Measurements from ENCODE around the gene ALPK1. TPM values are rescaled to one million over a fixed set of nuclear protein-coding genes. Genes with fewer than 3 reads are reported as not detected.

The ALPK1 gene
- total RNA-seq, 3 donors from 2014 or later = 2.6 to 4.0 (median 3.6) TPM

GRCh38 chr4:112328734-112329130 lies 31.6 kb downstream of the ALPK1 start:
- Mint-ChIP-seq H3K27me3 (ENCODE audit: low read depth) (no peaks in the 10 kb centered on the region), H3K4me1 (ENCODE audit: low read depth) (peaks cover 5% of the 10 kb centered on the region), H3K4me3 (no peak overlapping the region), H3K36me3 (ENCODE audit: insufficient read depth) (peaks cover 7% of the 10 kb centered on the region), H3K9me3 (no peaks in the 10 kb centered on the region)
- ATAC-seq (no peak), DNase-seq (no peak)

- ATAC-seq (no peak), DNase-seq (no peak)
- Mint-ChIP-seq H3K9me3 (no peaks in the 10 kb centered on the region), H3K4me3 (no peak overlapping the region), H3K4me1 (ENCODE audit: low read depth) (peaks cover 5% of the 10 kb centered on the region), H3K27me3 (ENCODE audit: low read depth) (no peaks in the 10 kb centered on the region), H3K36me3 (ENCODE audit: insufficient read depth) (peaks cover 7% of the 10 kb centered on the region)
Observed at GRCh38 chr4:112329672-112330375, 32.7 kb downstream of the ALPK1 start.

DNA sequence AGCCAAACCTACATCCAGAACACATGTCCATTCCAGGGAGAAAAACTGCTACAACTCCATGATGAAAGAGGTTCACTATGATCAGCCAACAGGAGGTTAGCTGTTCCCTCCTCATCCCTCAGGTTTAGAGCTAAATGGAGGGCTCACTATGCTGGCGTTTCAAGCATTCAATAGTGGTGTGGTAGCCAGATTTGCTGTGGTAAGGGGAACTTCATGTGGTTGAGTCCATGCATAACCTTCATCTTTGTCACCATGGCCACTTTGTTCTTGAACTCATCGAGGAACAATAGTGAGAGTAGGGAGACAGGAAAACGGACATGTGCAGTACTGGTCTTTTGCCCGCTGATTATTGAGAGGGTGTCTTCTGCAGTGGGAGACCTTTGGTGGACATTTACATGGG lies 33.8 kb downstream of the ALPK1 start:
- ATAC-seq (no peak), DNase-seq (no peak)
- peaks cover 7% of the 10 kb centered on the region for H3K36me3 Mint-ChIP-seq (ENCODE audit: insufficient read depth)
- H3K9me3 Mint-ChIP-seq = no peaks in the 10 kb centered on the region
- no peak overlapping the region for H3K4me3 Mint-ChIP-seq
- no peaks in the 10 kb centered on the region for H3K27me3 Mint-ChIP-seq (ENCODE audit: low read depth)
- peaks cover 5% of the 10 kb centered on the region for H3K4me1 Mint-ChIP-seq (ENCODE audit: low read depth)

DNA sequence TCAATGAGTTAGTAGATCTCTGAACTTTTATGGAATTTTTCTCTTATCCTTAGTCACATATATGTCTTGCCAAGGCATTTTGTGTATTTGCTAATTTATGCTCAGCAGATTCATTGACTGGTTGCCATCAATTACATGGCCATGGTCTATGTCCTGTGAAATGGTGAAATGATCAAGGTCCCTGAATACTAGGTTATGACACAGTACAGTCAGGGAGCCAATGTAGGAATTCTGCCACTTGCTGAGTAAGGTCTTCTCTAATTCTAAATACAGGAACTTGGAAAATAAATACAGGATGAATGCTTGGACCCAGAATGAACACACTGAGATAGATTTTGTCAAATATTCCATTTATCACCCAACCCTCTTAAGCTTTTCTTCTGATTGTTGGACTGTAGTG lies 35.2 kb downstream of the ALPK1 start:
- H3K4me1 Mint-ChIP-seq (ENCODE audit: low read depth) = peaks cover 5% of the 10 kb centered on the region
- no peaks in the 10 kb centered on the region for H3K9me3 Mint-ChIP-seq
- no peak for DNase-seq
- H3K4me3 Mint-ChIP-seq = no peak overlapping the region
- no peak for ATAC-seq
- H3K27me3 Mint-ChIP-seq (ENCODE audit: low read depth) = no peaks in the 10 kb centered on the region
- peaks cover 5% of the 10 kb centered on the region for H3K36me3 Mint-ChIP-seq (ENCODE audit: insufficient read depth)

- Mint-ChIP-seq H3K27me3 (ENCODE audit: low read depth) (no peaks in the 10 kb centered on the region), H3K36me3 (ENCODE audit: insufficient read depth) (peaks cover 5% of the 10 kb centered on the region), H3K4me1 (ENCODE audit: low read depth) (no peaks in the 10 kb centered on the region), H3K4me3 (no peak overlapping the region), H3K9me3 (no peaks in the 10 kb centered on the region)
- no peak for DNase-seq
- no peak for ATAC-seq
Observed at GRCh38 chr4:112340023-112340422, 42.9 kb downstream of the ALPK1 start.

- ATAC-seq (no peak), DNase-seq (no peak)
- Mint-ChIP-seq H3K4me1 (ENCODE audit: low read depth) (no peaks in the 10 kb centered on the region), H3K36me3 (ENCODE audit: insufficient read depth) (peaks cover 5% of the 10 kb centered on the region), H3K4me3 (no peak overlapping the region), H3K27me3 (ENCODE audit: low read depth) (no peaks in the 10 kb centered on the region), H3K9me3 (no peaks in the 10 kb centered on the region)
Observed at GRCh38 chr4:112341033-112341432, 43.9 kb downstream of the ALPK1 start.

GRCh38 chr4:112343330-112344080 lies 46.3 kb downstream of the ALPK1 start:
- DNase-seq (no peak), ATAC-seq (no peak)
- peaks cover 5% of the 10 kb centered on the region for H3K36me3 Mint-ChIP-seq (ENCODE audit: insufficient read depth)
- H3K27me3 Mint-ChIP-seq (ENCODE audit: low read depth) = no peaks in the 10 kb centered on the region
- no peak overlapping the region for H3K4me3 Mint-ChIP-seq
- H3K4me1 Mint-ChIP-seq (ENCODE audit: low read depth) = no peaks in the 10 kb centered on the region
- no peaks in the 10 kb centered on the region for H3K9me3 Mint-ChIP-seq

DNA sequence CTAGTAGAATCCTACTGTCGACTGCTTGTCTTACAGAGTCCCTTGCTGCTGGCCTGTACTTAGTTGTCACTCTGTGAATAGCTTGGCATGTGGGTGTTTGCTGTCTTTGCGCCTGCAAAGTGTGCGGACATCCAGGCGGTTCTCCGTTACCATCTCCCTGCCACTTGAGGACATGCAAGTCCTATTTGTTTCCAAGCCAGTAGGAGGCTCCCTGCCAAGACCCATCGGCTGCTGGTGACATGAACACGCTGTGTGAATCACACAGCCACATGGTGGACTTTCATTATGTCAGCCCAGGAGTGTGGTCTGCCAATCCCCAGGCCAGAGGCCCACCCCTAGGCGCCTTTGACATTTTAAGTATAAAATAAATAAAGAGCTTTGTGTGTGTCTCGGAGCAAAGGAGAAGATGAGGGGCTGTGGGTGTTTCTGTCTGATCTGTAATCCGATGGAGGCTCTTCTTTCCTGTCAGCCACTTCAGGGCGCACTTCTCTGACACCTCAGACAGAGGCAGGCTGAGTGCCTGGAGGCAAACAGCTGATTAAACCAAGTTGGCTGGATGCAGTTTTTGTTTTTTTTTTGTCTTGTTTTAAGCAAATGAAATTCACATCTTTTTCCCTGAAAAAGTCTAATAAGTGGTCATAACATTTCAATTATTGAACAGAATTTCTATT lies 51.5 kb downstream of the ALPK1 start:
- no peaks in the 10 kb centered on the region for H3K27me3 Mint-ChIP-seq (ENCODE audit: low read depth)
- H3K36me3 Mint-ChIP-seq (ENCODE audit: insufficient read depth) = peaks cover 4% of the 10 kb centered on the region
- no peak overlapping the region for H3K4me3 Mint-ChIP-seq
- no peaks in the 10 kb centered on the region for H3K9me3 Mint-ChIP-seq
- no peaks in the 10 kb centered on the region for H3K4me1 Mint-ChIP-seq (ENCODE audit: low read depth)
- no peak for ATAC-seq
- DNase-seq = no peak

DNA sequence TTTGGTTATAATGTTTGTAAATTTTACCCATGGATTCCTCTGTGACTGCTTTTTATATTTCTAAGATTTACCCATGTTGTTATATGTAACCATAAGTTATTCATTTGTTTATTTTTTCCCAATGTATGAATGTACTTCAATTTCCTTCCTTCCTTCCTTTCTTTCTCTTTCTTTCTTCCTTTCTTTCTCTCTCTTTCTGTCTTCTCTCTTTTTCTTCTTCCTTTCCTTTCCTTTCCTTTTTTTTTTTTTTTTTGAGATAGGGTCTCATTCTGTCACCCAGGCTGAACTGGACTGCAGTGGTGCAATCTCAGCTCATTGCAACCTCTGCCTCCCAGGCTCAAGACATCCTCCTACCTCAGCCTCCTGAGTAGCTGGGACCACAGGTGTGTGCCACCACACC lies 55.6 kb downstream of the ALPK1 start:
- DNase-seq (no peak), ATAC-seq (no peak)
- H3K36me3 Mint-ChIP-seq (ENCODE audit: insufficient read depth) = peaks cover 11% of the 10 kb centered on the region
- no peak overlapping the region for H3K4me3 Mint-ChIP-seq
- H3K4me1 Mint-ChIP-seq (ENCODE audit: low read depth) = no peaks in the 10 kb centered on the region
- H3K27me3 Mint-ChIP-seq (ENCODE audit: low read depth) = no peaks in the 10 kb centered on the region
- no peaks in the 10 kb centered on the region for H3K9me3 Mint-ChIP-seq

DNA sequence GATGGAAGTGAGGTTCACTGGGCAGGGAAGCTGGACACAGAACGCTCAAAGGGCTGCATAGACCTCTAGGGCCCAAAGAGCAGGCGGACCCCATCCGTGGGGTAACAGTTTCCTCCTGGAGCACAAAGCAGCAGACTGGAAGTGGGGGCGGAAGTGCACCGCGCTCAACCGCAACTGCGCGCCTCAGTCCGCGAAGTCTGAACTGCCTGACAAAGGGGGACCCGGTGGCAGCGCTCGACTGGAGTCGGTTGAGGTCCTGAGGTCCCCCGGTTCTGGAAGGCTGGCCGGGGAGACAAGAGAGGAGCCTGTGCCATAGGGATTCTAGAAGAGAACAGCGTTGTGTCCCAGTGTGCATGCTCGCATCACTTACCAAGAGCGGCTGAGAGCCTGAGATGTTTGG lies 58.5 kb downstream of the ALPK1 start:
- no peak for DNase-seq
- H3K9me3 Mint-ChIP-seq = no peaks in the 10 kb centered on the region
- H3K27me3 Mint-ChIP-seq (ENCODE audit: low read depth) = no peaks in the 10 kb centered on the region
- no peaks in the 10 kb centered on the region for H3K4me1 Mint-ChIP-seq (ENCODE audit: low read depth)
- H3K36me3 Mint-ChIP-seq (ENCODE audit: insufficient read depth) = peaks cover 13% of the 10 kb centered on the region
- no peak overlapping the region for H3K4me3 Mint-ChIP-seq
- ATAC-seq = no peak

DNA sequence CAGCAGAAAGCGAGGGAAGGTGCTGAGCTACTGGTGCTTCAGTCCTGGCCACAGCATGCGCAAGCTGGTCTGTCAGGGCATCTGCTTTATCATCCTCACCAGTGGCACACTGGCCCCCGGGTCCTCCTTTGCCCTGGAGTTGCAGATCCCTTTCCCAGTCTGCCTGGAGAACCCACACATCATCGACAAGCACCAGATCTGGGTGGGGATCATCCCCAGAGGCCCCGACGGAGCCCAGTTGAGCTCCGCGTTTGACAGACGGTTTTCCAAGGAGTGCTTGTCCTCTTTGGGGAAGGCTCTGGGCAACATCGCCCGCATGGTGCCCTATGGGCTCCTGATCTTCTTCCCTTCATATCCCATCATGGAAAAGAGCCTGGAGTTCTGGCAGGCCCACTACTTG lies 60.3 kb downstream of the ALPK1 start:
- no peak for DNase-seq
- no peaks in the 10 kb centered on the region for H3K4me1 Mint-ChIP-seq (ENCODE audit: low read depth)
- no peaks in the 10 kb centered on the region for H3K27me3 Mint-ChIP-seq (ENCODE audit: low read depth)
- ATAC-seq = no peak
- peaks cover 16% of the 10 kb centered on the region for H3K36me3 Mint-ChIP-seq (ENCODE audit: insufficient read depth)
- H3K4me3 Mint-ChIP-seq = no peak overlapping the region
- peaks cover 8% of the 10 kb centered on the region for H3K9me3 Mint-ChIP-seq

GRCh38 chr4:112357897-112358296 lies 60.7 kb downstream of the ALPK1 start:
- no peak for ATAC-seq
- H3K4me1 Mint-ChIP-seq (ENCODE audit: low read depth) = no peaks in the 10 kb centered on the region
- DNase-seq = no peak
- H3K4me3 Mint-ChIP-seq = no peak overlapping the region
- peaks cover 16% of the 10 kb centered on the region for H3K36me3 Mint-ChIP-seq (ENCODE audit: insufficient read depth)
- H3K9me3 Mint-ChIP-seq = peaks cover 11% of the 10 kb centered on the region
- no peaks in the 10 kb centered on the region for H3K27me3 Mint-ChIP-seq (ENCODE audit: low read depth)

DNA sequence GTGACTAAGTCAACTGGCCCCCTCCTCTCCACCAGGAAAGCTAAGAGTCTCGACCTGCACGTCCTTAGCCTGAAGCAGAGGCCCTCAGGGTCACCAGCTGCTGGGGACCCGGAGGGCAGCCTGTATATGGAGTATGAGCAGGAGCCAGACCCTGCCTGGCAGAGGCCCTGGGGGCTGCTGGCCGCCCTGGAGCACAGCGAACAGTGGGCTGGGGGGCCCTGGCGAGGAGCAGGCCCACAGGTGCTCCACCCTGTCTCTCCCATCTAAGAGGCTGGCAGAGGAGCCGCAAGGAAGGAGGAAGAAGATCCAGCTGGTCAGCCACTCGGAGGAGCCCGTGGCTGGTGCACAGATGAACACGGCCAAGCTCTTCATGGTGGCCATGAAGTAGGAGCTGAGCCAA lies 61.2 kb downstream of the ALPK1 start:
- no peak for ATAC-seq

DNA sequence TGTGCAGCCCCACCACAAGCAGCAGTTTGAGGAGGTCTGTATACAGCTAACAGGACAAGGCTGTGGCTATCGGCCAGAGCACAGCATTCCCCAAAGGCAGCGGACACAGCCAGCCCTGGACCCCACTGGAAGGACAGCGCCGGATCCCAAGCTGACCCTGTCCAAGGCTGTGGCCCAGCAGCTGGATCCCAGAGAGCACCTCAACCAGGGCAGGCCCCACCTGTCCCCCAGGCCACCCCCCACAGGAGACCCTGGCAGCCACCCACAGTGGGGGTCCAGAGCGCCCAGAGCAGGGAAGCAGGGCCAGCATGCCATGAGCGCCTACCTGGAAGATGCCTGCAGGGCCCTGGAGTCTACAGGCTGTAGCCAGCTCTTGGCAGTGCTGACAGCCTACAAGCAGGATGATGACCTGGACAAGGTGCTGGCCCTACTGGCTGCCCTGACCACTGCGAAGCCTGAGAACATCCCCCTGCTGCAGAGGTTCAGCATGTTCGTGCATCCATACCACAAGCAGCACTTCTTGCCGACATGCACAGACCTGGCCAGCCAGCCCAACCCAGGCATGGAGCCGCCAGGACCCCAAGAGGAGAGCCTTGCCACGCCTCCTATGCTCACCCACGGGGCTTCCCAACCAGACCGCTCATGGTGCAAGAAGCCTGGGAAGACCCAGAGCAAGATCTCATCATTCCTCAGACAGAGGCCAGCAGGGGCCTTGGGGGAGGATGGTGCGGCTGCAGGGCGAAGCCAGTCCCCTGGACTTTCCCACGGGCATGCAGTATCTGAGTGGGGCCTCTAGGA lies 62.0 kb downstream of the ALPK1 start:
- no peak for DNase-seq
- Mint-ChIP-seq H3K27me3 (ENCODE audit: low read depth) (no peaks in the 10 kb centered on the region), H3K9me3 (peaks cover 19% of the 10 kb centered on the region), H3K4me3 (no peak overlapping the region), H3K36me3 (ENCODE audit: insufficient read depth) (peaks cover 16% of the 10 kb centered on the region), H3K4me1 (ENCODE audit: low read depth) (no peaks in the 10 kb centered on the region)
- no peak for ATAC-seq

More for the DNA sequence above, 61.2 kb downstream of the ALPK1 start:
- Mint-ChIP-seq H3K4me1 (ENCODE audit: low read depth) (no peaks in the 10 kb centered on the region), H3K27me3 (ENCODE audit: low read depth) (no peaks in the 10 kb centered on the region), H3K36me3 (ENCODE audit: insufficient read depth) (peaks cover 16% of the 10 kb centered on the region), H3K4me3 (no peak overlapping the region), H3K9me3 (peaks cover 13% of the 10 kb centered on the region)
- DNase-seq = no peak
